VCaP (cell line): Measurements from ENCODE around the gene HORMAD2.

Experiments
- H3K27ac ChIP-seq: fragments of 450-650 bp; 2 replicates; pipeline ENCODE4 v1.5.1; 2017
- CTCF ChIP-seq: fragments of 450-650 bp; conservative IDR thresholded peaks from 2 replicates; pipeline ENCODE4 v1.5.1; 2017; ENCODE audit warnings: mild to moderate bottlenecking, moderate library complexity

HORMAD2 gene

GRCh38 chr22:30170129-30170528 is 89.9 kb downstream of the HORMAD2 start:
- no peak overlapping the region for H3K27ac ChIP-seq
- no peak for TF ChIP-seq CTCF

GRCh38 chr22:30171008-30171407 is 90.7 kb downstream of the HORMAD2 start:
- TF ChIP-seq CTCF, result no peak
- no peak overlapping the region for H3K27ac ChIP-seq

DNA sequence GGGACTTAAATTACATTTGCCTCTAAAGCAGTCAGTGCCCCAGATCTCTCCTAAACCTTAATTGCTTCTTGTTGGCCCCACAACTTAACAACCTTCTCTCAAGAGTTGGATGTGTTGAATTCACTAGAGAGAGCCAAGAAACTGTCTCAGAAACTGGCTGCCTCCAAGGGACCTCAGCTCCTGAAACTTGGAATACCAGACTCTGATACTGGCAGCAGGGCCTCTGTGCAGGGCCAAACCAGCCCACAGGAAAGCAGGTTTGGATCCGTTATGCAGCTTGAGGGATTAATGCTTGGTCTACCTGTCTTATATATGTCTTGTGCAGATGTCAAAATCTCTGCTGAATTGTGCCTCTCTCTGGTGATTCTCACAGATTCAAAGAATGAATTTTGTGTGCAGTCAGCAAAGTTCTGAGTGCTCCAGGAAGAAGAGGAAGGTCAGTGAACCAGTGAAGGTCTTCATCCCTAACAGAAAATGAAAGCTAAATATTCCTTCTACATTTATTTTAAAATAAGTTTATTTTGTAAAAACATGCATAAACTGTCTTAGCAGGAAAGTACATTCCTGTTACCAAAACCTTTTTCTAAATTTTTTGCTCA is 95.5 kb downstream of the HORMAD2 start:
- no peak overlapping the region for H3K27ac ChIP-seq
- TF ChIP-seq CTCF, result no peak

GRCh38 chr22:30176431-30176830 is 96.2 kb downstream of the HORMAD2 start:
- H3K27ac ChIP-seq, result no peak overlapping the region
- no peak for TF ChIP-seq CTCF

- TF ChIP-seq CTCF, result peak; percentile 25; the same call in 1 of the 2 replicates
Measured at GRCh38 chr22:30178181-30179126, 98.2 kb downstream of the HORMAD2 start.

DNA sequence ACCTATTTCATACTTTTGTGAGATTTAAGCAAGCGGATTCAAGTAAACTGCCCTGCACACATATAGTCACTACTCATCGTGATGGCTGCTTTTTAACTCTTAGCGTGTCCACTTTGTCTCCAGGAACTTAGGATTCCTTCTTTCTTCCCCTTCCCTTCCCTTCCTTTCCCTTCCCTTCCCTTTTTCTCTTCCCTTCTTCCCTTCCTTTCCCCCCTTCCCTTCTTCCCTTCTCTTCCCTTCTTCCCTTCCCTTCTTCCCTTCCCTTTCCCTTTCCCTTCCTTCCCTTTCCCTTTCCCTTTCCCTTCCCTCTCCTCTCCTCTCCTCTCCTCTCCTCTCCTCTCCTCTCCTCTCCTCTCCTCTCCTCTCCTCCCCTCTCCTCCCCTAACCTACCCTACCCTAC is 100.4 kb downstream of the HORMAD2 start:
- no peak overlapping the region for H3K27ac ChIP-seq
- TF ChIP-seq CTCF, result no peak

More at GRCh38 chr22:30178181-30179126, 98.2 kb downstream of the HORMAD2 start:
- no peak overlapping the region for H3K27ac ChIP-seq
